Fibroblast of lung (primary cell): Measurements from ENCODE around the gene ANKRD30A.

Experiments used
- CTCF ChIP-seq, 2 donors: IDR thresholded peaks in 1 of 2; conservative IDR thresholded peaks in 1 of 2; 1 replicate in 1 of 2; 2 replicates in 1 of 2; pipeline ENCODE4 v1.5.1; 2011 to 2012; ENCODE audit warnings: low read length in 2 of 2, control low read depth in 1 of 2, inconsistent platforms in 1 of 2, low read depth in 1 of 2, mild to moderate bottlenecking in 1 of 2
- EZH2 ChIP-seq: IDR thresholded peaks from 2 replicates; pipeline ENCODE4 v1.5.1; 2012; ENCODE audit warnings: low read length, control low read depth, mild to moderate bottlenecking; ENCODE audit errors: missing control alignments

- TF ChIP-seq CTCF (conservative IDR thresholded peaks at IDR 0.05 in 1 of 2, IDR thresholded peaks at IDR 0.05 in 1 of 2; ENCODE audit: low read depth in 1 of 2, low read length in 2 of 2) = no peak
- no peak for TF ChIP-seq EZH2
Observed at GRCh38 chr10:37275216-37275777, 149.9 kb downstream of the ANKRD30A start.
